HepG2 (cell line): ENCODE data around the gene CKMT2. TPM values are rescaled to one million over a fixed set of nuclear protein-coding genes. Genes with fewer than 3 reads are reported as not detected.

Experiments used
- ATAC-seq: fragments of 200-7000 bp; cut with Tn5 transposase; 3 replicates; pipeline ENCODE4 v1.9.1; 2020; ENCODE audit warnings: mild to moderate bottlenecking, moderate library complexity
- BruUV-seq: library from RNA; stranded (reverse); fragments of 400-500 nt; replicated peaks from 2 replicates; lab custom pipeline; 2021; lab: Mats Ljungman, UMichigan
- CTCF ChIA-PET: fragments of 300-600 bp; formaldehyde crosslinking; extraction: SDS; loops from one replicate; lab custom pipeline; 2021; ENCODE audit warnings: low total read pairs, inconsistent platforms, low intra/inter-chr PET ratio; lab: Yijun Ruan, JAX
- POLR2A ChIA-PET: fragments of 350-600 bp; sonication (Branson Sonifier 250); formaldehyde crosslinking; loops from one replicate; lab custom pipeline; 2020; ENCODE audit warnings: antibody characterized with exemption, inconsistent platforms; lab: Yijun Ruan, JAX
- DNase-seq: peaks from one replicate; pipeline ENCODE4 v3.0.0-alpha.2; 2015; ENCODE audit warnings: low spot score
- FAIRE-seq: peaks from 3 replicates; lab custom pipeline; 2011; peaks lifted over from hg19 to GRCh38; lab: Jason Lieb, UNC
- H2AFZ ChIP-seq: one replicate; pipeline ENCODE4 v1.6.1; 2011; ENCODE audit warnings: low read length, inconsistent platforms
- H3K27ac ChIP-seq: fragments of 300-600 bp; 3 replicates; pipeline ENCODE4 v1.8.0; 2011; ENCODE audit warnings: mixed run types, mild to moderate bottlenecking, mixed read lengths, low read length, inconsistent platforms; ENCODE audit not compliant: insufficient read depth; ENCODE audit errors: extremely low read length
- H3K27me3 ChIP-seq, 2 experiments: fragments of 200-600 bp in 1 of 2; 2 replicates in 1 of 2; 3 replicates in 1 of 2; pipeline versions ENCODE4 v1.6.0 to v1.8.0; 2011; ENCODE audit warnings: low read length in 2 of 2, mild to moderate bottlenecking in 2 of 2, moderate library complexity in 2 of 2, inconsistent platforms in 1 of 2; ENCODE audit not compliant: insufficient read depth in 2 of 2, control insufficient read depth in 1 of 2
- H3K36me3 ChIP-seq, 2 experiments: fragments of 200-600 bp in 1 of 2; replicated peaks in 1 of 2; 2 replicates in 1 of 2; 3 replicates in 1 of 2; pipeline versions ENCODE4 v1.5.1 to v1.8.0; 2011; ENCODE audit warnings: low read length in 2 of 2, inconsistent platforms in 1 of 2; ENCODE audit not compliant: insufficient read depth in 2 of 2, control insufficient read depth in 1 of 2
- H3K4me1 ChIP-seq: 2 replicates; pipeline ENCODE4 v1.5.1; 2012; ENCODE audit warnings: low read length, inconsistent platforms; ENCODE audit not compliant: insufficient read depth
- H3K4me2 ChIP-seq: 2 replicates; pipeline ENCODE4 v1.6.0; 2011; ENCODE audit warnings: low read depth, low read length, inconsistent platforms
- H3K4me3 ChIP-seq, 3 experiments: fragments of 200-600 bp in 1 of 3; sonication (generic), shearing (Covaris generic) in 1 of 3; replicated peaks in 1 of 3; 2 replicates each; pipeline ENCODE4 v1.5.1; 2011 to 2016; ENCODE audit warnings: low read length in 3 of 3, inconsistent platforms in 2 of 3, low read depth in 2 of 3, mild to moderate bottlenecking in 2 of 3, control low read depth in 1 of 3, mixed read lengths in 1 of 3; ENCODE audit not compliant: insufficient read depth in 1 of 3
- H3K79me2 ChIP-seq: one replicate; pipeline ENCODE4 v1.6.1; 2011; ENCODE audit warnings: low read length, inconsistent platforms; ENCODE audit not compliant: insufficient read depth
- H3K9ac ChIP-seq: 2 replicates; pipeline ENCODE4 v1.6.0; 2011; ENCODE audit warnings: mild to moderate bottlenecking, low read depth, low read length, inconsistent platforms; ENCODE audit not compliant: insufficient read depth
- H3K9me3 ChIP-seq: 2 replicates; pipeline ENCODE4 v1.5.1; 2012; ENCODE audit warnings: mild to moderate bottlenecking, low read length
- H4K20me1 ChIP-seq: 2 replicates; pipeline ENCODE4 v1.6.0; 2011; ENCODE audit warnings: inconsistent platforms, mild to moderate bottlenecking, low read length, moderate library complexity; ENCODE audit not compliant: insufficient read depth
- ARID3A ChIP-seq: IDR thresholded peaks from 2 replicates; pipeline ENCODE4 v1.6.1; 2012; ENCODE audit warnings: low read depth, low read length, improper control_type of control experiment
- EP300 ChIP-seq, 3 experiments: sonication (generic) in 1 of 3; formaldehyde crosslinking in 1 of 3; IDR thresholded peaks; 2 replicates each; pipeline versions ENCODE4 v1.5.1 to v1.6.1; 2011 to 2020; ENCODE audit warnings: low read depth in 2 of 3, low read length in 2 of 3, borderline replicate concordance in 1 of 3, improper control_type of control experiment in 1 of 3, mild to moderate bottlenecking in 1 of 3, missing genetic modification reagents in 1 of 3, moderate library complexity in 1 of 3
- FOXA3 ChIP-seq: IDR thresholded peaks from 2 replicates; pipeline ENCODE4 v1.6.1; 2016; ENCODE audit warnings: missing genetic modification reagents, missing compliant biosample characterization
- KLF11 ChIP-seq: IDR thresholded peaks from 2 replicates; pipeline ENCODE4 v1.6.1; 2016; ENCODE audit warnings: missing compliant biosample characterization
- NPAS2 ChIP-seq: sonication (generic); formaldehyde crosslinking; IDR thresholded peaks from 2 replicates; pipeline ENCODE4 v1.8.0; 2022; ENCODE audit warnings: mild to moderate bottlenecking, missing genetic modification reagents, borderline replicate concordance
- POLR2A ChIP-seq, 2 experiments: IDR thresholded peaks; 2 replicates each; pipeline ENCODE4 v1.6.1; 2011; ENCODE audit warnings: low read depth in 2 of 2, low read length in 2 of 2, mild to moderate bottlenecking in 1 of 2, moderate library complexity in 1 of 2; ENCODE audit not compliant: insufficient read depth in 1 of 2
- PRDM10 ChIP-seq: sonication (generic); formaldehyde crosslinking; IDR thresholded peaks from 2 replicates; pipeline ENCODE4 v1.4.0; 2020; ENCODE audit warnings: low read depth, missing genetic modification reagents
- SAP130 ChIP-seq: IDR thresholded peaks from 2 replicates; pipeline ENCODE4 v1.6.1; 2016; ENCODE audit warnings: low read depth
- SUZ12 ChIP-seq: fragments of 150-350 bp; IDR thresholded peaks from 2 replicates; pipeline ENCODE4 v1.6.1; 2014; ENCODE audit warnings: low read depth, low read length
- TCF7 ChIP-seq: sonication (generic); IDR thresholded peaks from 2 replicates; pipeline ENCODE4 v1.6.1; 2016; ENCODE audit warnings: antibody characterized with exemption, low read depth
- ZEB1 ChIP-seq: IDR thresholded peaks from 2 replicates; pipeline ENCODE4 v1.6.1; 2012; ENCODE audit warnings: mild to moderate bottlenecking, low read depth, inconsistent platforms; ENCODE audit not compliant: insufficient replicate concordance
- WGBS: methylation state at CpG from one replicate; pipeline ENCODE4 v1.1.6; 2017; ENCODE audit warnings: low lambda C conversion rate; 5-methylcytosine and 5-hydroxymethylcytosine counted together
- in situ Hi-C: cut with HindIII; loops from 2 replicates; pipeline ENCODE4 v1.10.0; 2017; ENCODE audit warnings: low pct_unique_long_range_greater_than_20kb; ENCODE audit not compliant: extremely low pct_ligation_motif_present
- intact Hi-C: fragments of 100-400 bp; cut with micrococcal nuclease; formaldehyde crosslinking; loops from one replicate; pipeline ENCODE4 v1.10.0; 2022; ENCODE audit not compliant: unreplicated experiment
- polyA plus RNA-seq, 8 experiments: library from polyadenylated mRNA; depleted of rRNA in 3 of 8; stranded (reverse) in 7 of 8; unstranded in 1 of 8; fragments of >200 nt; fragmentation: Illumina TruSeq in 4 of 8; extraction: Trizol in 4 of 8; gene quantifications; 2 replicates each; pipeline versions ENCODE4 v1.2.1 to v1.2.3, GENCODE V29; 2011 to 2016; ENCODE audit warnings: low read depth in 4 of 8, missing spikeins in 1 of 8, mixed read lengths in 1 of 8; ENCODE audit not compliant: insufficient read depth in 1 of 8
- total RNA-seq, 5 experiments: library from RNA; depleted of rRNA; stranded (reverse); fragments of >200 nt; fragmentation: Illumina TruSeq; extraction: Trizol; gene quantifications; 2 replicates each; pipeline ENCODE4 v1.2.3, GENCODE V29; 2016; ENCODE audit warnings: low read depth in 1 of 5
- TF ChIP-seq, protein P1 (sequence below), 2 experiments: fragments of 450-650 bp in 1 of 2; sonication (generic) in 1 of 2; formaldehyde crosslinking; IDR thresholded peaks; 2 replicates each; pipeline versions ENCODE4 v1.5.0 to v1.8.0; 2020 to 2022; ENCODE audit warnings: mild to moderate bottlenecking in 1 of 2, missing genetic modification reagents in 1 of 2
- TF ChIP-seq, protein P2 (sequence below): IDR thresholded peaks from 2 replicates; pipeline ENCODE4 v1.6.1; 2016; ENCODE audit warnings: low read depth
- TF ChIP-seq, protein P3 (sequence below): sonication (generic); formaldehyde crosslinking; IDR thresholded peaks from 2 replicates; pipeline ENCODE4 v1.5.0; 2020; ENCODE audit warnings: missing genetic modification reagents

Gene CKMT2
- total and polyA plus RNA-seq, 2 of the 13 experiments (the other 11 are each of a cell fraction or from before 2014, with no cell fraction given), result 1.2 to 8.8 TPM

DNA sequence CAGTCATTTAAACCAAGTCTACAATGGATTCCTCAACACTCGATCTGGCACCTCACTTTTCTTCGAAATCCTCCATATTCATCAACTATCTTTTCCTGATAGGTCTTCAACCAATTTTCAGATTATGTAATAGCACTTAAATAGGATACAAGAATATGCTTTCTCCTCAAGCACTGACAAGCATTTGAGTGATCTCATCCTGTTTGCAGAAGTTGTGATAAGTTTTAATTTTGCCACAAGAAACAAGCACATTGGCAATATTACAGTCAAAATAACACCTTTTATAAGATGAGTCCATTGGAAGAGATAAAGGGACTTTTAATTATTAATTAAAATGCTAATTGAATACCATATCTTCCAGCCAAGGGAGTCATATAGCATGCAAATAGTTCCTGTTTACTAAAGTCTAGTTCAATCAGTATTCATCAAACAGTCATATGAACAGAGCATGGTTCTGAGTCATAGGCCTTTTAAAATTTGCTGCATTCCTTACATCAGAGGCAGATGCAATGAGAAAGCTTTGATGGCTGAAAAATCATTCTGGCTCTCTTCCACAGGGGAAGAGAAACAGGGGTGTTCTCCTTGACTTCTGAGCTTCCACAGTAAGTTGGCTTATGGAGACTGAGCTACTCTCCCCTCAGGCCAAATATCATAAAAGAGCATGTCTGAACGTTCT, 35.5 kb downstream of the CKMT2 start:
- Histone ChIP-seq H3K79me2 (peaks cover 10% of the 10 kb centered on the region), H3K4me3 (no peak overlapping the region), H3K27me3 (no peaks in the 10 kb centered on the region), H2AFZ (no peak overlapping the region), H4K20me1 (no peaks in the 10 kb centered on the region), H3K36me3 (no peaks in the 10 kb centered on the region), H3K9ac (no peak overlapping the region), H3K9me3 (no peaks in the 10 kb centered on the region), H3K27ac (no peak overlapping the region), H3K4me2 (no peak overlapping the region), H3K4me1 (peaks cover 29% of the 10 kb centered on the region)
- ChIA-PET CTCF (no interaction called here), POLR2A (interaction anchor here (0.8 kb wide), 1 partner anchor 36 kb away, joined by 3 read pairs; the partner anchor contains the start of gene CKMT2)
- FAIRE-seq, result no peak
- no TSS peak for BruUV-seq
- intact Hi-C loops (no loop called here), in situ Hi-C loops (no loop called here)
- DNase-seq, result peak; percentile 54
- 81% methylated on average over 3 of the region's 3 CpGs for WGBS
- ATAC-seq, result peak; percentile 87
- TF ChIP-seq EP300 (IDR thresholded peaks at IDR 0.05; ENCODE audit: low read depth in 2 of 2, low read length in 2 of 2) (peak in 1 of 2 experiments; percentile 49; a peak in 1 of 4 replicates), EP300 (CRISPR knock-in tag; IDR thresholded peaks at IDR 0.05; ENCODE audit: borderline replicate concordance) (no peak), TCF7 (peak; percentile 55; the same call in 1 of the 2 replicates), SAP130 (CRISPR knock-in tag) (0 out of 2 replicates have a peak, but pooled peaks have one; percentile 26), KLF11 (CRISPR knock-in tag) (no peak), FOXA3 (CRISPR knock-in tag) (peak; percentile 34; the same call in 1 of the 2 replicates), PRDM10 (CRISPR knock-in tag) (peak; percentile 81), ARID3A (peak; percentile 76), POLR2A (IDR thresholded peaks at IDR 0.05; ENCODE audit: insufficient read depth in 1 of 2, low read depth in 2 of 2, low read length in 2 of 2) (no peak), SUZ12 (no peak), ZEB1 (no peak), NPAS2 (CRISPR knock-in tag) (no peak)
- TF ChIP-seq, protein P1, sequence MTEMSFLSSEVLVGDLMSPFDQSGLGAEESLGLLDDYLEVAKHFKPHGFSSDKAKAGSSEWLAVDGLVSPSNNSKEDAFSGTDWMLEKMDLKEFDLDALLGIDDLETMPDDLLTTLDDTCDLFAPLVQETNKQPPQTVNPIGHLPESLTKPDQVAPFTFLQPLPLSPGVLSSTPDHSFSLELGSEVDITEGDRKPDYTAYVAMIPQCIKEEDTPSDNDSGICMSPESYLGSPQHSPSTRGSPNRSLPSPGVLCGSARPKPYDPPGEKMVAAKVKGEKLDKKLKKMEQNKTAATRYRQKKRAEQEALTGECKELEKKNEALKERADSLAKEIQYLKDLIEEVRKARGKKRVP (CRISPR knock-in tag; IDR thresholded peaks at IDR 0.05), result peak in 1 of 2 experiments; percentile 73; a peak in 2 of 4 replicates
- TF ChIP-seq, protein P2, sequence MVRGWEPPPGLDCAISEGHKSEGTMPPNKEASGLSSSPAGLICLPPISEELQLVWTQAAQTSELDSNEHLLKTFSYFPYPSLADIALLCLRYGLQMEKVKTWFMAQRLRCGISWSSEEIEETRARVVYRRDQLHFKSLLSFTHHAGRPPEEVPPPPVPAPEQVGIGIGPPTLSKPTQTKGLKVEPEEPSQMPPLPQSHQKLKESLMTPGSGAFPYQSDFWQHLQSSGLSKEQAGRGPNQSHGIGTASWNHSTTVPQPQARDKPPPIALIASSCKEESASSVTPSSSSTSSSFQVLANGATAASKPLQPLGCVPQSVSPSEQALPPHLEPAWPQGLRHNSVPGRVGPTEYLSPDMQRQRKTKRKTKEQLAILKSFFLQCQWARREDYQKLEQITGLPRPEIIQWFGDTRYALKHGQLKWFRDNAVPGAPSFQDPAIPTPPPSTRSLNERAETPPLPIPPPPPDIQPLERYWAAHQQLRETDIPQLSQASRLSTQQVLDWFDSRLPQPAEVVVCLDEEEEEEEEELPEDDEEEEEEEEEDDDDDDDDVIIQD, result peak; percentile 24; the same call in 1 of the 2 replicates
- TF ChIP-seq, protein P3, sequence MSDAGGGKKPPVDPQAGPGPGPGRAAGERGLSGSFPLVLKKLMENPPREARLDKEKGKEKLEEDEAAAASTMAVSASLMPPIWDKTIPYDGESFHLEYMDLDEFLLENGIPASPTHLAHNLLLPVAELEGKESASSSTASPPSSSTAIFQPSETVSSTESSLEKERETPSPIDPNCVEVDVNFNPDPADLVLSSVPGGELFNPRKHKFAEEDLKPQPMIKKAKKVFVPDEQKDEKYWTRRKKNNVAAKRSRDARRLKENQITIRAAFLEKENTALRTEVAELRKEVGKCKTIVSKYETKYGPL (CRISPR knock-in tag), result no peak
